Fibroblast of pulmonary artery (primary cell): ENCODE results near the gene HOMER2.

ENCODE experiments used
- DNase-seq: peaks from one replicate; pipeline ENCODE4 v3.0.0-alpha.2; 2010; ENCODE audit warnings: low read depth
- H3K4me3 ChIP-seq: replicated peaks from 2 replicates; pipeline ENCODE4 v1.5.1; 2011; ENCODE audit warnings: low read depth, mild to moderate bottlenecking, control low read depth, low read length, moderate library complexity
- TF ChIP-seq, protein P1 (sequence below): IDR thresholded peaks from 2 replicates; pipeline ENCODE4 v1.5.1; 2011; ENCODE audit warnings: mild to moderate bottlenecking, control low read depth, low read length, inconsistent platforms; ENCODE audit errors: missing control alignments

HOMER2 gene

DNA sequence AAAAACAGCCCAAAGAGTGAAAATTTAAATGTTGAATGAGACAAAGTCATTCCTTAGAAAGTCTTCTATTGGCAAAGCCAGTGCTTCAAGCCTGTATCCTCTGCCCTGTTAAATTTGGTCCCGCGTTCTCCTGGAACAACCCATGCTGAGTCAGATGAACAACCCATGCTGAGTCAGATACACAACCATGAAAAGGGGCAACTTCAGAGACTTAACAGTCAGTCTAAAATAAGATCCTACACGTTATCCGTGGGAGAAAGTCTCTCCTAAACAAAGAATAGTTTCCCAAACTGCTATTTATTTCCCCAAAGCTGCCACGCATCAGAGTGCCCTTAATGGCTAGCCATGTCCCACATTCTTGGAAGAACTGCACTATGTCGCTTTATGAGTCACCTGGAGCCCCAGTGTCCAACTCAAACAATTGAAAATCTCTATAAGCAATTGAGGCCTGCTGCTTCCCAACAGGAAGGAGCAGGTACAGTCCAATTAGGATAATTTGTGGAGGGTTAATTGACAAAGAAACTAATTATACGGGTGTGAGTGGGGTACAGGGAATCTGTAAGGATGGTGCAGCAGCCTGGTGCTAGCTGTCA lies 77.0 kb downstream of the HOMER2 start:
- no peak overlapping the region for H3K4me3 ChIP-seq
- TF ChIP-seq, protein P1, sequence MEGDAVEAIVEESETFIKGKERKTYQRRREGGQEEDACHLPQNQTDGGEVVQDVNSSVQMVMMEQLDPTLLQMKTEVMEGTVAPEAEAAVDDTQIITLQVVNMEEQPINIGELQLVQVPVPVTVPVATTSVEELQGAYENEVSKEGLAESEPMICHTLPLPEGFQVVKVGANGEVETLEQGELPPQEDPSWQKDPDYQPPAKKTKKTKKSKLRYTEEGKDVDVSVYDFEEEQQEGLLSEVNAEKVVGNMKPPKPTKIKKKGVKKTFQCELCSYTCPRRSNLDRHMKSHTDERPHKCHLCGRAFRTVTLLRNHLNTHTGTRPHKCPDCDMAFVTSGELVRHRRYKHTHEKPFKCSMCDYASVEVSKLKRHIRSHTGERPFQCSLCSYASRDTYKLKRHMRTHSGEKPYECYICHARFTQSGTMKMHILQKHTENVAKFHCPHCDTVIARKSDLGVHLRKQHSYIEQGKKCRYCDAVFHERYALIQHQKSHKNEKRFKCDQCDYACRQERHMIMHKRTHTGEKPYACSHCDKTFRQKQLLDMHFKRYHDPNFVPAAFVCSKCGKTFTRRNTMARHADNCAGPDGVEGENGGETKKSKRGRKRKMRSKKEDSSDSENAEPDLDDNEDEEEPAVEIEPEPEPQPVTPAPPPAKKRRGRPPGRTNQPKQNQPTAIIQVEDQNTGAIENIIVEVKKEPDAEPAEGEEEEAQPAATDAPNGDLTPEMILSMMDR = no peak
- DNase-seq = peak; percentile 16

DNA sequence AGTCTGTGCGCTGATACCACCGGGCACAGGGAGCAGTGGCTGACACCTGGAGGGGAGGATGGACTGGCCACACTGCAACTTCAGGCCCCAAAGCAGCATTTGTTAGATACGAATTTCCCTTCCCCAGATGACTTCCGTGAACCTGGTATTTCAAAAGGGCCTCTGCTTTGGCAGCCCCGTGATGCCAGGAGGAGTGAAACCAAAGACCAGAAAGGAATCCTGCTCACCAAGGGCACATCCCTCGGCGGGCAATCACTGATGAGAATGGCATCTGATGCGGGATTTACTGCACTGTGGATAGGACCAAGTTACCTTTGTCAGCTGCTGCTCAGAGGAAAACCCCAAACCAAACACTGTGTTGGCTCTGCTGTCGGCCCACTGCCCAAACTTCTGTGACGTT lies 77.6 kb downstream of the HOMER2 start:
- no peak for DNase-seq
- TF ChIP-seq, protein P1 = no peak
- H3K4me3 ChIP-seq = no peak overlapping the region

DNA sequence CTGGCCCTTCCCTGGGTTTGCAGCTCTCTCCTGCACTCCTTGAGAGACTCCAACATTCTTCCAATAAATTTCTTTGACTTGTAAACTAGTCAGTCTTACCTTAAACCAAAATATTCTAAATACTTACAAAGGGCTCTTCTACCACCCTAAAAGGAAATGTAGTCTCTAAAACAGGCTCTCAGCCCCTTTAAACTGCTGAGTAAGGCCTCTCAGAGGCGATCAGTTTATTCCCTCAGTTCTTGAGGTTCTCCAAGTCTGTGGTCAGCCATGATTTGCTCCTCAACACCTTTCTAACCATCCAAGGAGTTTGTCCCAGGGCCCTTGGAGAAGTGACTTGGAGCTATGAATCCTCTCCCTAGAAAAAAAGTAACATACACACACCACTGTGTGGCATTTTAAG lies 78.3 kb downstream of the HOMER2 start:
- H3K4me3 ChIP-seq = no peak overlapping the region
- DNase-seq = no peak
- TF ChIP-seq, protein P1 = no peak

DNA sequence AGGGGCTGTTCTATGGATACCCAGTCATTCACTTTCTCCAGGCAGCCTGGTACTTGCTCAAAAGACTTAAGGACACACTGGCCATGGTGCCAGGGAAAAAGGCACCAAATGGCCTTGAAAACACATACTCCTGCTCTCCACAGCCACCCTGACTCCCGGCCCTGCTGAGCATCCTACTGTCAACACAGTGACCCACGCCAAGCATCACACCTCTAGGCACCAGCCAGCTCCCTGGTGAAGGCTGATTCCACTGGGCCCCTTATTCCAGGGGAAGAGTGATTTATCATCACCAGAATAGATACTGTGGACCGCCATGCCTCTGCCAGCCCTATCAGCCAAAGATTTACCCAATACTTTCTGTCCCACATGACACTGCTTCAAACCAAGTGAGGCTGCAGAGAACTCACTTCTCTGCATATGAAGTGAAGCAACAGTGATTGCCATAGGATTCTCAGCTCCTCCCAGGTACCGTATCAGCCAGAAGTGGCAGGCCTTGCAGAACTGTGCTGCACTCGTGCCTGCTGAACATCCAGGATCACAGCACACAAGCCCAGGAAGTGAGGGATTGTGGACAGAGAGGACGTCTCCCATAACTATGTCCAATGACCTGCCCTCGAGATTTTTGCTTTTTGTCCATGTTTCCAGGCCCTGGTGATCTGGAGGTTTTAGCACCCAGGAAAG lies 79.4 kb downstream of the HOMER2 start:
- DNase-seq = no peak
- H3K4me3 ChIP-seq = no peak overlapping the region
- TF ChIP-seq, protein P1 = no peak

DNA sequence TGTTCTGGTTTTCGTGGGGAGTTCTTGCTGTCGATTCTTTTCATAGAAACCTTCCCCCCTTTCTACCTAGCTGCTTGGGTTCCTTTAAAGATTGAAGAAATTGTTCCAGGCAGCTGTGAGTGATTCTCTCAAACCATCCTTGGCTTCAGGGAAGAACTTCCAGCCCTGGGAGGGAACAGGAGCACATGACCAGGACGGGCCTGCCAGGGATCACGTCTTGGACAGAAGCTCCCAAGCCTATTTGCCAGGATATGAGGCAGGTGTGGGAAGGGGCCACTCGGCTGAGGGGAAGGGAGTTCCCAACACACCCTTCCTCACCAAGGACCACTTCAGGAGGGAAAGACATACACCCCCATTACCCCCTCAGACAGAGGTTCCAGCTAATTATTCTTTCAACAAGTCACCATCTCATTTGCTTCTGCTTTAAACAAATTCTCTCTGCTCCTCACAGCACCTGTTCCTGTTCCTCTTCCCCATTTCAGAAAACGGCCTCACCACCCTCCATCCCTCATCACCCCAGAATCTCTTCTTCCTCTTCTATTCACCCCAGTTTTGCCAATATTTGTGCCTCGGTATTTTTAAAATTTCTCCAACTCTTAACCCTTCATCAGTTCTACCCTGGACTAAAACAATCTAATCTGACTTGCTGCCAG lies 80.6 kb downstream of the HOMER2 start:
- TF ChIP-seq, protein P1 = no peak
- DNase-seq = no peak
- H3K4me3 ChIP-seq = no peak overlapping the region

DNA sequence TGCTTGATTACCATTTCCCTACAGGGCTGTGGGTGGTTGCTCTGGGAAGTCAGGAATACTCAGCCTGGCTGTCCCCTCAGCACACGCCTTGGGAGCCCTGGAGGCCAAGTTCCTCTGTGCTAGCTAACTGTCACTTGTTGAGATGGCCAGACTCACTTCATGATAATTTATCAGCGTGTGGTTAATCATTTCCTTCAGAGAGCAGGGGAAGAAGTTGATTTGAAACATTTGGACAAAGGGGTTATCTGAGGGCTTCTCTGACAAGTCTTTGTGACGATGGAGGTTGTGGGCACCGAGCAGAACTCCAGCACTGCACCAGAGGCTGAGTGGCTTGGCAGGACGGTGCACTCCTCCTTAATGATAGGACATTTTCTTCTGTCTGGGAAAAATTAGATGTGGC lies 81.2 kb downstream of the HOMER2 start:
- TF ChIP-seq, protein P1 = no peak
- H3K4me3 ChIP-seq = no peak overlapping the region
- no peak for DNase-seq
